Ishikawa (cell line): ENCODE data around the gene TIA1.

Experiments
- CREB1 ChIP-seq: IDR thresholded peaks from 2 replicates; pipeline ENCODE4 v1.6.1; 2012; ENCODE audit warnings: low read depth
- EP300 ChIP-seq: IDR thresholded peaks from 2 replicates; pipeline ENCODE4 v1.6.1; 2012; ENCODE audit warnings: borderline replicate concordance
- NFIC ChIP-seq: IDR thresholded peaks from 2 replicates; pipeline ENCODE4 v1.6.1; 2012
- RAD21 ChIP-seq: IDR thresholded peaks from 2 replicates; pipeline ENCODE4 v1.6.1; 2012; ENCODE audit warnings: low read depth
- REST ChIP-seq: IDR thresholded peaks from 2 replicates; pipeline ENCODE4 v1.6.1; 2012; ENCODE audit warnings: low read depth, mild to moderate bottlenecking
- TAF1 ChIP-seq: IDR thresholded peaks from 2 replicates; pipeline ENCODE4 v1.6.1; 2012; ENCODE audit warnings: low read depth, mild to moderate bottlenecking
- TCF12 ChIP-seq: IDR thresholded peaks from 2 replicates; pipeline ENCODE4 v1.6.1; 2012; ENCODE audit warnings: low read depth
- YY1 ChIP-seq: IDR thresholded peaks from 2 replicates; pipeline ENCODE4 v1.6.1; 2012; ENCODE audit warnings: low read depth
- ZBTB7A ChIP-seq: IDR thresholded peaks from 2 replicates; pipeline ENCODE4 v1.6.1; 2012; ENCODE audit warnings: low read depth

DNA sequence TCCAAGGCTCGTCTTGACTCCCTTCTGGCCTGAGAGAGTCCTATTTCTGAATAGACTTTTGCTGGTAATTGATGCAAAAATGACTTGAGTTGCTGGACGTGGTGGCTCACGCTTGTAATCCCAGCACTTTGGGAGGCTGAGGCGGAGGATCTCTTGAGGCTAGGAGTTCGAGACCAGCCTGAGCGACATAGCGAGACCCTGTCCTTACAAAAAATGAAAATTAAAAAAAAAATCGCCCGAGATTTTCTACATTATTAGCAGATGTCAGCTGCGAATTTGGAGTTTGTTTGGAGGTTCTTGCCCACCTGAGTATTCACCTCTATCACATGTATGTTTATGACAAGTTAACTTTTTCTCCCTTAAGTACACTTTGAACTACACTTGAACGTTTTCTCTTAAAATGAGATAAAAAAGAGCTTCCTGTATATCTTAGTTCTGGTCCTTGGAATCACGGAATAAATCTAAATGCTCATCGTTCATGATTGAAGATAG lies 57.1 kb downstream of the TIA1 start:
- no peak for TF ChIP-seq EP300
- TF ChIP-seq CREB1: no peak
- no peak for TF ChIP-seq REST
- no peak for TF ChIP-seq ZBTB7A
- TF ChIP-seq TAF1: no peak
- no peak for TF ChIP-seq RAD21
- no peak for TF ChIP-seq NFIC
- no peak for TF ChIP-seq YY1
- no peak for TF ChIP-seq TCF12
